GM19468 (cell line): ENCODE results near the gene IP6K2.
A peak's percentile ranks its signal among the peaks of the same experiment; 100 is the strongest.

Source experiments
- ATAC-seq: cut with Tn5 transposase; IDR thresholded peaks from one replicate; pipeline ENCODE4 v1.9.1; 2021; ENCODE audit warnings: mild to moderate bottlenecking, moderate library complexity, moderate number of reproducible peaks; ENCODE audit not compliant: unreplicated experiment; ENCODE audit errors: extremely low read depth

IP6K2 gene

DNA sequence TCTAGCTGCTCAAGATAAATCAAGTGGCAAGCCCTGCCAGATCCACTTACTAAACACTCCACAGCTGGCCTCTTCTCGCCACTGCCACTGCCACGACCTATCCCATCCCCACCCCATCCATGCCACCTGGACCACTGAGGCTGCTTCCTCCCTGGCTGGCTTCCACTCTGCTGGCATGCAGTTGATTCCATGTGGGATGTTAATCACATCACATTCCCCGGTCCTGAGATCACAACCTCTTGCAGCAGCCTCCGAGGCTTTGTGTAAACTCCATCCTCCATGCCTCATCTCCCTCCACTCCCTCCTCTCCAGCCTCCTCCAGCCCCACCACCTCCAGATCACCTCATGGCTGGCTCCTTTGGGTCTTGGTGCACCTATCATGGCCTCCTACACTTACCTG, 39.0 kb downstream of the IP6K2 start:
- ATAC-seq = no peak

DNA sequence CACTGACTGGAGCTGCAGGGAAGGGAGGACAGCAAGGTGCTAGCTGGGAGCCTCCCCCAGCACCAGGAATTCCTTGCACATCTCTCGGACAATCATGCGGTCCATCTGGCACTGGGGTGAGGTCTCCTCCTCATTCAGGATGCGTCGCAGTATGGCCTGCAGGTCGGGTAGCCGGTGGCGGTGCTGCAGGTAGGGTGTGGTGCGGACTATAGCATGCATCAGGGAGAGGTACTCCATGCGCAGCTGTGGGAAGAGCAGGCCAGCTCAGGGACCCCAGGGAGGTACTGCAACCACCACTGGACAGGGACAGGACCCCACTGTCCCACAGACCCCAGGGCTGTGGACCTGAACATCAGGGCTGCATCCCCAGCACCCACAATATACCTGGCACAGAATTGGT, 42.5 kb downstream of the IP6K2 start:
- ATAC-seq = no peak

DNA sequence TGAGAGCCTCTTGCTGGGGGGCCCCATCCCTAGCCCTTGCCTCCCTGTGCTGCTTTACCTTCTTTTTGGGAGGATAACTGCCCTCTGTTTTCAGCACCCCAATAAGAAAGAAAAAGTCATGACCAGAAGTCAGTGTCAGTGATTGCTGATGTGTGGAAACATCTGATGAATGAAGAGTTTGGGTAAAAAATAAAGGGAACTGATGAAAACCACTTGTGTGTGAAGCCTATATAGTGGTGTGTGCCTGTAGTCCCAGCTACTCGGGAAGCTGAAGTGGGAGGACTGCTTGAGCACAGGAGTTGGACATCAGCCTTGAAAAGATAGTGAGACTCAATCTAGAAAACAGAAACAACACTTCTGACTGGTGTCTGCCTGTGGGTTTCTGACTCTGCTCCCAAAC, 44.5 kb downstream of the IP6K2 start:
- ATAC-seq = no peak

DNA sequence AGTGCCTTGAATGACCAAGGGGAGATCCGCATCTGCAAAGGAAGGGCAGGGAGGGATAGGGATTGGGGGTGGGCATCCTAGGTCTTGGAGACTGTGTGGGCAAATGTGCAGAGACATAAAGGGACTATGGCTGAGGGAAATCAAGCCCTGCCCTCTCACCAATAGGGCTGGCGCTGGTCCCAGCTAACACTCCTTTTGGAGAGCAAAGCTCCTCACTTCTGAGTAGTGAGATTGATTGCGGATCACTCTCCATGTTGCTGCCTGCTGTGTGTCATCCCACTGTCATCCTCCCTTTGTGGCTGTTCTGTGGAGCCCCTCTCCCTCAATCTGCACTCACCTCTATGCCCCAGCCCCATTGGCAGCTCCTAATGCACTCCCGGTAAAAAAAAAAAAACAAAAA, 52.1 kb downstream of the IP6K2 start:
- ATAC-seq = no peak

GRCh38 chr3:48664313-48664644, 52.7 kb downstream of the IP6K2 start:
- ATAC-seq = no peak

DNA sequence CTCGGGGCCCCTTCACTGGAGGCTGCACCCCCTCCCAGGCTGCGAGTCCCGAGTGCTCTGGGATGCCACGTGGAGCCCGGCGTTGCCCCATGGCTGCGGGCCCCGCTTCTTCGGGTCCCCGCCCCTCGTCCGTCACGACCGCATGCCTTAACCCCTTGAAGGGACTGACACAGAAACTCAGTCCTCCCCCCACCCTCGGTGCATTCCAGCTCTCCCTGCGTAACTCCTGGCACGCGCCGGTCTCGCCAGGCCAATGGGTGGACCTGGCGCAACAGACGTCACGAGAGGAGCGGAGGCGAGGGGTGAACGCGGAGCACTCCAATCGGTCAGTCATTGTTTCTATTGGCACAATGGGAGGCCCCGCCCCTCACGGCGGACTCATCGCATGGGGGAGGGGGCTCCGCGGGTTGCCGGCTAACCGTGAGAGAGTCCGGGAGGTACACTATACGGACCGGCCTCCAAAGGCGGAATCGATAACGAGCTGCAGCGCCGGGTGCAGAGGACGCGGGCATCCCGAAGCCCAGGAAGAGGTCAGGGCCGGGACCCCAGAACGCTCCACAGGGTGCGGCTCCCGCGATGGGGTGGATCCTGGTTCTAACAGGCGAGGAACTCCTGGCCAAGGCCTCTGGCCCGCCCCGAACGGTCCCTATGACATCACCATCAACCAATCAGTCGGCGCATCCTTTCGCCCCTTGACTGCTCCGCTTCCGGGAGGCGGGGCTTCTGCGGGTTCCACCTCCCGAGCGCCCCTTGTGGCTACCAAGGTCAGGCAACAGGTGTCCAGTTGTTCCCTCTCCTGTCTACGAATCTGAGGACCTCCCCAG, 53.3 kb downstream of the IP6K2 start:
- ATAC-seq = peak; percentile 77

DNA sequence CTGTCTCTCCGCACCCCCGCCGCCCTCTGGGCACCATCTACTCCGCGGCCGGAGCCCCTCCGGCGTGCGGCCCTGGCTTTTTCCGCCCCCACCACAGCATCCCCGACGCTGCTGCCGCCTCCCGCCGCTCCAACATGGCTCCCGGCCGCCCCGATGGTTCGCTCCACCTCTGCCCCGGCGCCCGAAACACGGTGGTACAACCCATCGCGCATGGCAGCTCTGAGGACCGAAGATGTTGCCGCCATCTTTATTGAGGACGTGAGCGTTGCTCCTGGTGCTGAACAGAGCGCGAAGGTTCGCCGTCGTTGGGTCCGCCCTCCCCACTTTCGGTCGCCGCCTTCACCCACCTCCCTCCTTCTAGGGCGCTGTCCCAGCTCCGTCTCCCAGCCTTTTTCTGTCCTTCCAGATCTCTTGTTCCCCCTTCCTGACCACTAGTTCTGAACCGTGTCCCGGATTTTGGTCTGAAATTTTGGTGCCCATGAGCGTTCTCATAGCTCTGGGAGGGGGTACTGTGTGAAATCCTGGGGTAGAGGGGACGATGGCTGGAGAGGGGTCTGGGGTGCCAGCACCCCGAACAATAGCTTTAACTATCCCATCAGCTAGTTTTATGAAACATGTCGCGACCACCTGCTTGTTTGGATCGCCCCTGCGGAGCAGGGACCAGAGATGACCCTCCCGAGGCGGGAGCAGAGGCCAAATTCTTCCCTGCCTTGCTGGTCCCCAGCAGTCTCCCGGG, 54.1 kb downstream of the IP6K2 start, which contains the start of gene CELSR3:
Gene CELSR3, minus strand, starts transcription at position 134 of the 736 bp plus-strand sequence. CDS start 252 bp downstream, outside the sequence.
- no peak for ATAC-seq

DNA sequence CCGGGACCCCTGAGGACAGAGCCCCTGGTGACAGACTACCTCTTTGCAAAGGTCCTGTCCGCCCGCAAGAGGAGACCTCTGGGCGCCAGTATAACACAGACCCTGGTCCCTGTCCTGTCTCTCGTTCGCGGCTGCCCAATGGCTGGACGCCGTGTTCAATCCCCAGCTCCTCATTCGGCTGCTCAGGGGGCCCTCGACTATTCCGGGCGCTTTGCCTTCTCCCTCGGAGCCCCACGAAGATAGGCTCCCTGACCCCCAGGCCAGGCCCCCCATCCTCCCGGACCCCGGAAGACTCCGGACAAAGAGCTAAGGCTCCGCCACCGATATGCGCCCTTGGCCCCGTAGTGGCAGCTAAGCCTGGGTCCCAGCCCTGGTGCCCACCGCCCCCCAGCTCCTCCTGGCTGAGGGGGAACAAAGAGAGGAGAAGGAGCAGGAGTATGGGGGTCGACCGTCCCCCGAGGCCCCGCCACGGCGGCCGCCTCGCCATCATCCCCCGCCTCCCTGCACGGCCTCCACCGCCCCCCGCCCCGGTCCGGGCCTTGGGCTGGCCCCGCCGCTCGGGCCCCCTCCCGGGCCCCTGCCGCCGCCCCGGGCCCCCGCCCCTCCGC, 54.8 kb downstream of the IP6K2 start:
- no peak for ATAC-seq

- no peak for ATAC-seq
These were observed 55.4 kb downstream of the IP6K2 start for GRCh38 chr3:48661501-48662144.

- no peak for ATAC-seq
These were observed 56.1 kb downstream of the IP6K2 start for GRCh38 chr3:48660800-48661400.

DNA sequence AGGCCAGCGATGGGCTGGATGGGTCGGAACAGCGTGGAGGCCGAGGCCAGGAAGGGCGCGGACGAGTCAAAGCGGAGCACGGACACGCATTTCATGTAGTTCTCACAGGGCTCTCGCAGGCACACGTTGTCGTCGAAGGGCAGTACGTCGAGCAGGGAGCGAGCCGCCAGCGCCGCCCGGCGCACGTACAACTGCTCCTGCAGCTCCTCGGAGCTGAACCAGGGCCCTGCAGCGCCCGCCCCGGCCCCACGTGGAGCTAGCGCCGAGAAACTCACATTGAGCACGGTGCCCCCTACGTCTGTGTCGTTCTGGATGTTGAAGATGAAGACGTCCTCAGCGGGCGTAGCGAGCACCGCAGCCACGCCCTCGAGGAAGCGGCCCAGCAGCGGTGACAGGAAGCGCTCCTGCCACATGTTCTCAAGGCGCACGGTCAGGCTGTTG, 60.2 kb downstream of the IP6K2 start:
- no peak for ATAC-seq

GRCh38 chr3:48656061-48656840, 60.8 kb downstream of the IP6K2 start:
- ATAC-seq = peak; percentile 33

GRCh38 chr3:48655606-48656005, 61.4 kb downstream of the IP6K2 start:
- ATAC-seq = no peak

DNA sequence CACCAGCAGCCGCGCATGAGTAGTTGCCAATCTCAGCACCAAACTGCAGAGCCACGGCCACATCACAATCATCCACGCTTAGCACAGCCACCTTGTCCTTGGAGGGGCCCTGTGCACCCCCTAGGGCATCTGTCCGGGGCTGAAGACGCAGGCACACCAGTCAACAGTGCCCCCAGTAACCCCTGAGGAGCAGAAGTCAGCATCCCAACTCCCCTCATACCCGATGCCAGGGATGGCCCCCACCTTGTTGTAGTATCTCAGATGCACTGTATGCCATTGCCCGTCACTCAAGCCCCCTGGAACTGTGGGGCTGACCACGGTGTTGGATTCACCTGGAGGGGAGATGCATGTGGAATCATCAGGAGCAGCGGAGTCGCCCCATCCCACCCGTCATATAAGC, 62.0 kb downstream of the IP6K2 start:
- ATAC-seq = no peak

- no peak for ATAC-seq
These were observed 63.9 kb downstream of the IP6K2 start for GRCh38 chr3:48652923-48653715.

- no peak for ATAC-seq
These were observed 65.2 kb downstream of the IP6K2 start for GRCh38 chr3:48651771-48652170.

GRCh38 chr3:48650723-48651122, 66.3 kb downstream of the IP6K2 start:
- ATAC-seq = no peak

DNA sequence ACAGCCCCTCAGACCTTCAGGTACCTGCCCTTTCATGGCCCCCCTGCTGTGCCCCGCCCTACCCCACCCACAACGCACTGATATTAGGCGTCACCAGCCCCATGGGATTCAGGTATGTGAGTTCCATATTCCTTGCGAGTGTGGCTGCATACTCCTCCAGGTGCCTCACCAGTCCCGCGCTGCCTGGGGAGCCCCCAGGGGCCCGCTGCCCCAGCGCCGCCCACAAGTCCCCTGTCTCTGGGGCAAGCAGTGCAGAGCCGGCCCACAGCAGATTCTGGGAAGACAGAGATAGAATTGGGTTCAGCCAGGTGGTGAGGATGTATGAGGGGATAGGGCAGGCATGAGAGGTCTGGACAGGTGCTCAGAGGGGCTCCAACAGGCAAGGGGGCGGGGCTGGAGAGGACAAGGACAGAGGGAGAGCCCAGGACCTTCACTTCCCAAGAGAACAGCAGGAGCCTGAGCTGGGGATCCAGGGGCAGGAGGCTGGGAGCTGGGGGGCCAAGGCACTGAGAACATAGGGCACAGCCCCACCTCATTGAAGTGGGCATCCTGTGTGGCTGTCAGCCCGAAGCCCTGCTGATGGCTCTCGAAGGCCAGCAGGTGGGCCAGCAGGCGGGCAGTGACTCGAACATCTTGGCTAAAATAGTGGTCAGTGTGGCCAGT, 68.7 kb downstream of the IP6K2 start:
- no peak for ATAC-seq
